PFSK-1 (cell line): Measurements from ENCODE around the gene NYAP2.

Source experiments
- FOXP2 ChIP-seq: optimal IDR thresholded peaks from 2 replicates; pipeline ENCODE3; 2011; ENCODE audit warnings: borderline replicate concordance, control low read depth, inconsistent platforms; ENCODE audit not compliant: insufficient read depth; ENCODE audit errors: extremely low read length, extremely low read depth
- POLR2AphosphoS5 ChIP-seq: IDR thresholded peaks from 2 replicates; pipeline ENCODE4 v1.6.1; 2012; ENCODE audit warnings: low read depth, mild to moderate bottlenecking, control low read depth, low read length, moderate library complexity
- SIN3A ChIP-seq: IDR thresholded peaks from 2 replicates; pipeline ENCODE4 v1.6.1; 2012; ENCODE audit warnings: mild to moderate bottlenecking, low read length, moderate library complexity, borderline replicate concordance; ENCODE audit not compliant: insufficient read depth
- TAF1 ChIP-seq: IDR thresholded peaks from 2 replicates; pipeline ENCODE4 v1.6.1; 2012; ENCODE audit warnings: low read length, control low read depth, borderline replicate concordance; ENCODE audit not compliant: insufficient read depth
- TF ChIP-seq, protein P1 (sequence below), 2 experiments: IDR thresholded peaks; 2 replicates each; pipeline versions ENCODE4 v1.6.1 to v1.8.0; 2011 to 2012; ENCODE audit warnings: low read depth in 2 of 2, low read length in 2 of 2, control low read depth in 1 of 2, inconsistent platforms in 1 of 2, mild to moderate bottlenecking in 1 of 2, moderate library complexity in 1 of 2; ENCODE audit not compliant: insufficient read depth in 1 of 2

- no peak for TF ChIP-seq POLR2AphosphoS5
- no peak for TF ChIP-seq TAF1
- TF ChIP-seq, protein P1, sequence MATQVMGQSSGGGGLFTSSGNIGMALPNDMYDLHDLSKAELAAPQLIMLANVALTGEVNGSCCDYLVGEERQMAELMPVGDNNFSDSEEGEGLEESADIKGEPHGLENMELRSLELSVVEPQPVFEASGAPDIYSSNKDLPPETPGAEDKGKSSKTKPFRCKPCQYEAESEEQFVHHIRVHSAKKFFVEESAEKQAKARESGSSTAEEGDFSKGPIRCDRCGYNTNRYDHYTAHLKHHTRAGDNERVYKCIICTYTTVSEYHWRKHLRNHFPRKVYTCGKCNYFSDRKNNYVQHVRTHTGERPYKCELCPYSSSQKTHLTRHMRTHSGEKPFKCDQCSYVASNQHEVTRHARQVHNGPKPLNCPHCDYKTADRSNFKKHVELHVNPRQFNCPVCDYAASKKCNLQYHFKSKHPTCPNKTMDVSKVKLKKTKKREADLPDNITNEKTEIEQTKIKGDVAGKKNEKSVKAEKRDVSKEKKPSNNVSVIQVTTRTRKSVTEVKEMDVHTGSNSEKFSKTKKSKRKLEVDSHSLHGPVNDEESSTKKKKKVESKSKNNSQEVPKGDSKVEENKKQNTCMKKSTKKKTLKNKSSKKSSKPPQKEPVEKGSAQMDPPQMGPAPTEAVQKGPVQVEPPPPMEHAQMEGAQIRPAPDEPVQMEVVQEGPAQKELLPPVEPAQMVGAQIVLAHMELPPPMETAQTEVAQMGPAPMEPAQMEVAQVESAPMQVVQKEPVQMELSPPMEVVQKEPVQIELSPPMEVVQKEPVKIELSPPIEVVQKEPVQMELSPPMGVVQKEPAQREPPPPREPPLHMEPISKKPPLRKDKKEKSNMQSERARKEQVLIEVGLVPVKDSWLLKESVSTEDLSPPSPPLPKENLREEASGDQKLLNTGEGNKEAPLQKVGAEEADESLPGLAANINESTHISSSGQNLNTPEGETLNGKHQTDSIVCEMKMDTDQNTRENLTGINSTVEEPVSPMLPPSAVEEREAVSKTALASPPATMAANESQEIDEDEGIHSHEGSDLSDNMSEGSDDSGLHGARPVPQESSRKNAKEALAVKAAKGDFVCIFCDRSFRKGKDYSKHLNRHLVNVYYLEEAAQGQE (IDR thresholded peaks at IDR 0.05; ENCODE audit: insufficient read depth in 1 of 2, low read depth in 2 of 2, low read length in 2 of 2), result no peak
- no peak for TF ChIP-seq SIN3A
- no peak for TF ChIP-seq FOXP2
Measured at GRCh38 chr2:225667445-225667844, 267.9 kb downstream of the NYAP2 start.
